HG03159 (cell line): ENCODE data around the gene LRGUK.

Experiments
- ATAC-seq: cut with Tn5 transposase; IDR thresholded peaks from one replicate; pipeline ENCODE4 v1.9.1; 2021; ENCODE audit warnings: mild to moderate bottlenecking, moderate library complexity; ENCODE audit not compliant: unreplicated experiment

The LRGUK gene

GRCh38 chr7:134298902-134299683, 172.0 kb downstream of the LRGUK start:
- ATAC-seq = no peak

DNA sequence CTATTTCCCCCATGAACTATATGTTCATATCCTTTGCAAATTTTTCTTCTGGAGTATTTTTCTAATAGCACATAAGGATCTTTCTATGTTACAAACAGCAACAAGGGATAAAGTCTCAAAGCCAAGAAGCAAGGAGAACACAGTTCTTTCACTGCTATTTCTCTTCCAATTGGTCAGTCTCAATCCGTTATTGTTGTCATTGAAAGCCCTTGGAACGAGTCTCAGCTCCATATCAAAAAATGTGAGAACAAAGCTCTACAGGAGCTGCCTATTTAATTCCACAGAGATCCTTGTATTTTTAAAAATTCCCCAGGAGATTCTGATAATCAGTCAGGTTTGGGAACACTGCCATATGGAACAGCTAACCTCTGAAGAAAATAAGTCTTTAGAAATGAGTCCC, 173.8 kb downstream of the LRGUK start:
- no peak for ATAC-seq

DNA sequence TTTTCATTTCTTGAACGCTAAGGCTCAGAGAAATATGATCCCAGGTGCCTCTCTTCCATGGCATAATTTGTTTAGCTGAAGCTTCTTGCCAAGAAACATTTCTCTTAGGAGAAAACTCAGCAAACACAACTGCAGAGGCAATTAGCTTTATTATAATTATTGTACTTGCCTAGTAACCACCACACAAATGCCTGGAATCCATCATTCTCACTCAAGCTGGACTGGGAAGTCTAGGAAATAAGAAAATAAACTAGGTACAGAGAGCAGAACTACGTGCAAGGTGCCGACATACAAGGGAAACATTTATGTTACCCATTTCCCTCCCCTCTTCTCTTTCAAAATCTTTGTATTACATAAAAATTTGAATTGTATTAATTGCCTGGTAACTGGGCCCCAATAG, 174.5 kb downstream of the LRGUK start:
- ATAC-seq = no peak

DNA sequence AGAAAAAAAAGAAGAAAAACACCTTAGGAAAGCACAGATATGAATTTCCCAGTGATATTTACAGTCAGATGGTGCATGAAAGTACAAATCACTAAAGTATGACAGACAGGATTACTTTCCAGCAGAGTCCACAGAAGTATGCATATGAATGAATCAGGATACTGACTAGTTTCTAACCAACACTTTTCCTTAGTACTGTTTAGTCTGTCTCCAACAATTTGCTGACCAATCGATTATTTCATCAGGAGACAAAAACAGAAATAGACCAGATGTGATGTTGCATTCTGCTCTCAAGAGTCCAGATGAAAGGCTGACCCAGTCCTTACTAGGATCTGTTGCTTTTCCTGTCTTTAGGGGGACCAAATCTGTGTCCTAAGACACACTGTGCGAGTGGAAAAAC, 175.0 kb downstream of the LRGUK start:
- no peak for ATAC-seq

DNA sequence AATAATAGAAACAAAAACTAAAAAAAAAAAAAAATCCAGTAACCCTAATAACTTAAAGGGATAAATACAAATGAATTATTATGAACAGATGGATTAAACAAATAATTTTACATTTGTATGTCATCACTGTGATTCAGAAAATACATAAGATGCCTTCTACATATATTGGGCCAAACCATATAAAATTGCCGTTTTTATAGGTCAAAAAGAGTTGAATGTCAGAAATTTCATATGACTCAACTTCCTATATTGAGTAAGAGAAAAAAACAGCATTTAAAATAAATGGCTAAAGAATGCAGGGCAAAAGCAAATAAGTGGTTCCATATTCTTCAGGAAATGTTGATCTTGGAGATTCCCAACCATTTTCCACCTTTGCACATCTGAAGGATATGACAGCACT, 180.2 kb downstream of the LRGUK start:
- no peak for ATAC-seq

- ATAC-seq = no peak
These were observed 181.4 kb downstream of the LRGUK start for GRCh38 chr7:134308548-134308947.

- no peak for ATAC-seq
These were observed 184.7 kb downstream of the LRGUK start for GRCh38 chr7:134311807-134312206.

DNA sequence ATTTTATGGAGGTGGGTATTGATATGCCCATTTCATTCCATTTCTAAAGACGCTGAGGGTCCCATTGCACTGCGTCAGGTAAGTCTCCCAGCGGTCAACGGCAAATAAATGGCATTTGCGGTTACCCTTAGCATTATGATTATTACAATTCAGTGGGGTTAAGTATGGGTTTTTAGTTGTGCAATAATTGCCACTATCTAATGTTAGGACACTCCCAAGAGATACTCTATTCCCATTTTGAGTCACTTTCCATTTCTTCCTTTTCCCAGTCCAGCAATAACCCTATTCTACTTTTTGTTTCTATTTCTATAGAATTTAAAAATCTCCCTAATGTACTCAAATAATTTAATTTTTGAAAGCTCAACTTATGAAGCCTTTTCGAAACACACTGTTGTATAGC, 185.6 kb downstream of the LRGUK start:
- no peak for ATAC-seq

DNA sequence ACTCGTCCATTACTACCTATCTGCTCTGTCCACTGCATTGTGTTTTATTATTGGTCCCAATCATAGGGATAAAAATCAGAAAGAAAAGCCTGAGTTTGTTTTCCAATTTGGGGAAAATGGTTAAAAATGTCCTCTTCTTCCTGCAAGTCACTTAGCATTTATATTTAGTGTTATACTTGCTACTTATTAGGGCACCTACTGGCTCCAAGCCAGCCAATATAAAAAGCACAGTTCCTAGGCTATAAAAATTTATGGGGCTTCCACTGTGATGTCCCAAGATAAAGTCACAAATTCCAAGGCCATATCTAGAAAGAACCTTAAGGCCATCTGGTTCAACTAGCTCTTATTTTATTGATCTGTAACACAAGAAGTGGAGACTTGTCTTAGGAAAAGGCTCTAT, 186.4 kb downstream of the LRGUK start:
- ATAC-seq = no peak
